Measurements from ENCODE around the gene POC5. TPM values are rescaled to one million over a fixed set of nuclear protein-coding genes. Genes with fewer than 3 reads are reported as not detected.

The POC5 gene
- total and polyA plus RNA-seq, 2 experiments from 2014 or later, result 16.2 to 25.9 TPM

DNA sequence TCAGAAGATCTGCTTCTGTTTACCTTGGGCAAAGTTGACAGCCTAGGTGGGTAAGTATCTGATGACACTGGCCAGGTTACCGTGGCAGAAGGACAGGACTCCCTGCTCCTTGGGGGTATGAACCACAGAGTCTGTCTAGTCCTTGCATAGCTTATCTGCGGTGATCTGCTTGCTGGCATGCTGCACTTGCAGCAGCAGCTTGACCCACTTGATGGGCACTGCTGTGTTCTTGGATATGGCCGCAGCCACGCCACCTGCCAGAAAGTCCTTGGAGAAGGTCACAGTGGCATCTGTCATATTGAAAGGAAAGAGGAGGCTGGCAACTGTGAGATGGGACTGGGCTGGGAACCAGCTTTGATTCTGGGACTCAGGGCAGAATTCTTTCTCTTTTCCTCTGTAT is 35.9 kb upstream of the POC5 start:
- Histone ChIP-seq H3F3A (replicated peaks; ENCODE audit: low read depth) (no peaks in the 10 kb centered on the region), H3K27ac (ENCODE audit: low read depth) (no peak overlapping the region), H3K27me3 (ENCODE audit: insufficient read depth) (no peaks in the 10 kb centered on the region), H3K4me2 (no peak overlapping the region), H3K9me2 (ENCODE audit: insufficient read depth) (no peaks in the 10 kb centered on the region), H3K36me3 (ENCODE audit: insufficient read depth) (no peaks in the 10 kb centered on the region), H3K79me2 (replicated peaks; ENCODE audit: insufficient read depth) (no peaks in the 10 kb centered on the region), H3K4me1 (ENCODE audit: insufficient read depth) (no peaks in the 10 kb centered on the region), H4K20me1 (replicated peaks; ENCODE audit: insufficient read depth) (no peaks in the 10 kb centered on the region), H3K4me3 (no peak overlapping the region), H2AFZ (no peak overlapping the region)
- no peak for DNase-seq (ENCODE audit: low spot score)
- ATAC-seq, result no peak
- H3K27me3 Mint-ChIP-seq (ENCODE audit: insufficient read depth, low read depth, poor library complexity), result no peaks in the 10 kb centered on the region
- H3K27ac Mint-ChIP-seq, result no peak overlapping the region
- no peaks in the 10 kb centered on the region for H3K9me3 Mint-ChIP-seq
- H3K4me1 Mint-ChIP-seq, result no peaks in the 10 kb centered on the region
- TF ChIP-seq POLR2AphosphoS5 (IDR thresholded peaks at IDR 0.05; ENCODE audit: low read depth) (no peak), EZH2phosphoT487 (IDR thresholded peaks at IDR 0.05; ENCODE audit: unreplicated experiment) (no peak), JUNB (IDR thresholded peaks at IDR 0.05; ENCODE audit: unreplicated experiment) (no peak), NANOG (IDR thresholded peaks at IDR 0.05; ENCODE audit: borderline replicate concordance) (no peak), EZH2 (IDR thresholded peaks at IDR 0.05; ENCODE audit: low read depth, unreplicated experiment) (no peak)
- TF ChIP-seq, protein P1, sequence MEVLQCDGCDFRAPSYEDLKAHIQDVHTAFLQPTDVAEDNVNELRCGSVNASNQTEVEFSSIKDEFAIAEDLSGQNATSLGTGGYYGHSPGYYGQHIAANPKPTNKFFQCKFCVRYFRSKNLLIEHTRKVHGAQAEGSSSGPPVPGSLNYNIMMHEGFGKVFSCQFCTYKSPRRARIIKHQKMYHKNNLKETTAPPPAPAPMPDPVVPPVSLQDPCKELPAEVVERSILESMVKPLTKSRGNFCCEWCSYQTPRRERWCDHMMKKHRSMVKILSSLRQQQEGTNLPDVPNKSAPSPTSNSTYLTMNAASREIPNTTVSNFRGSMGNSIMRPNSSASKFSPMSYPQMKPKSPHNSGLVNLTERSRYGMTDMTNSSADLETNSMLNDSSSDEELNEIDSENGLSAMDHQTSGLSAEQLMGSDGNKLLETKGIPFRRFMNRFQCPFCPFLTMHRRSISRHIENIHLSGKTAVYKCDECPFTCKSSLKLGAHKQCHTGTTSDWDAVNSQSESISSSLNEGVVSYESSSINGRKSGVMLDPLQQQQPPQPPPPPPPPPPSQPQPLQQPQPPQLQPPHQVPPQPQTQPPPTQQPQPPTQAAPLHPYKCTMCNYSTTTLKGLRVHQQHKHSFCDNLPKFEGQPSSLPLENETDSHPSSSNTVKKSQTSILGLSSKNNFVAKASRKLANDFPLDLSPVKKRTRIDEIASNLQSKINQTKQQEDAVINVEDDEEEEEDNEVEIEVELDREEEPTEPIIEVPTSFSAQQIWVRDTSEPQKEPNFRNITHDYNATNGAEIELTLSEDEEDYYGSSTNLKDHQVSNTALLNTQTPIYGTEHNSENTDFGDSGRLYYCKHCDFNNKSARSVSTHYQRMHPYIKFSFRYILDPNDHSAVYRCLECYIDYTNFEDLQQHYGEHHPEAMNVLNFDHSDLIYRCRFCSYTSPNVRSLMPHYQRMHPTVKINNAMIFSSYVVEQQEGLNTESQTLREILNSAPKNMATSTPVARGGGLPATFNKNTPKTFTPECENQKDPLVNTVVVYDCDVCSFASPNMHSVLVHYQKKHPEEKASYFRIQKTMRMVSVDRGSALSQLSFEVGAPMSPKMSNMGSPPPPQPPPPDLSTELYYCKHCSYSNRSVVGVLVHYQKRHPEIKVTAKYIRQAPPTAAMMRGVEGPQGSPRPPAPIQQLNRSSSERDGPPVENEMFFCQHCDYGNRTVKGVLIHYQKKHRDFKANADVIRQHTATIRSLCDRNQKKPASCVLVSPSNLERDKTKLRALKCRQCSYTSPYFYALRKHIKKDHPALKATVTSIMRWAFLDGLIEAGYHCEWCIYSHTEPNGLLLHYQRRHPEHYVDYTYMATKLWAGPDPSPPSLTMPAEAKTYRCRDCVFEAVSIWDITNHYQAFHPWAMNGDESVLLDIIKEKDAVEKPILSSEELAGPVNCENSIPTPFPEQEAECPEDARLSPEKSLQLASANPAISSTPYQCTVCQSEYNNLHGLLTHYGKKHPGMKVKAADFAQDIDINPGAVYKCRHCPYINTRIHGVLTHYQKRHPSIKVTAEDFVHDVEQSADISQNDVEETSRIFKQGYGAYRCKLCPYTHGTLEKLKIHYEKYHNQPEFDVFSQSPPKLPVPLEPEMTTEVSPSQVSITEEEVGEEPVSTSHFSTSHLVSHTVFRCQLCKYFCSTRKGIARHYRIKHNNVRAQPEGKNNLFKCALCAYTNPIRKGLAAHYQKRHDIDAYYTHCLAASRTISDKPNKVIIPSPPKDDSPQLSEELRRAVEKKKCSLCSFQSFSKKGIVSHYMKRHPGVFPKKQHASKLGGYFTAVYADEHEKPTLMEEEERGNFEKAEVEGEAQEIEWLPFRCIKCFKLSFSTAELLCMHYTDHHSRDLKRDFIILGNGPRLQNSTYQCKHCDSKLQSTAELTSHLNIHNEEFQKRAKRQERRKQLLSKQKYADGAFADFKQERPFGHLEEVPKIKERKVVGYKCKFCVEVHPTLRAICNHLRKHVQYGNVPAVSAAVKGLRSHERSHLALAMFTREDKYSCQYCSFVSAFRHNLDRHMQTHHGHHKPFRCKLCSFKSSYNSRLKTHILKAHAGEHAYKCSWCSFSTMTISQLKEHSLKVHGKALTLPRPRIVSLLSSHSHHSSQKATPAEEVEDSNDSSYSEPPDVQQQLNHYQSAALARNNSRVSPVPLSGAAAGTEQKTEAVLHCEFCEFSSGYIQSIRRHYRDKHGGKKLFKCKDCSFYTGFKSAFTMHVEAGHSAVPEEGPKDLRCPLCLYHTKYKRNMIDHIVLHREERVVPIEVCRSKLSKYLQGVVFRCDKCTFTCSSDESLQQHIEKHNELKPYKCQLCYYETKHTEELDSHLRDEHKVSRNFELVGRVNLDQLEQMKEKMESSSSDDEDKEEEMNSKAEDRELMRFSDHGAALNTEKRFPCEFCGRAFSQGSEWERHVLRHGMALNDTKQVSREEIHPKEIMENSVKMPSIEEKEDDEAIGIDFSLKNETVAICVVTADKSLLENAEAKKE (CRISPR knock-in tag; IDR thresholded peaks at IDR 0.05), result no peak
- TF ChIP-seq, protein P2, sequence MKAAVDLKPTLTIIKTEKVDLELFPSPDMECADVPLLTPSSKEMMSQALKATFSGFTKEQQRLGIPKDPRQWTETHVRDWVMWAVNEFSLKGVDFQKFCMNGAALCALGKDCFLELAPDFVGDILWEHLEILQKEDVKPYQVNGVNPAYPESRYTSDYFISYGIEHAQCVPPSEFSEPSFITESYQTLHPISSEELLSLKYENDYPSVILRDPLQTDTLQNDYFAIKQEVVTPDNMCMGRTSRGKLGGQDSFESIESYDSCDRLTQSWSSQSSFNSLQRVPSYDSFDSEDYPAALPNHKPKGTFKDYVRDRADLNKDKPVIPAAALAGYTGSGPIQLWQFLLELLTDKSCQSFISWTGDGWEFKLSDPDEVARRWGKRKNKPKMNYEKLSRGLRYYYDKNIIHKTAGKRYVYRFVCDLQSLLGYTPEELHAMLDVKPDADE (IDR thresholded peaks at IDR 0.05), result no peak
- no peak overlapping the region for H3K4me3 Mint-ChIP-seq
- H3K36me3 Mint-ChIP-seq (ENCODE audit: low read depth), result no peaks in the 10 kb centered on the region

Data from GM23338 (cell line).